ENCODE data around the gene EPAS1. TPM values are rescaled to one million over a fixed set of nuclear protein-coding genes. Genes with fewer than 3 reads are reported as not detected.

Gene EPAS1
- total RNA-seq, 1 experiment from 2014 or later, result 55.9 TPM

DNA sequence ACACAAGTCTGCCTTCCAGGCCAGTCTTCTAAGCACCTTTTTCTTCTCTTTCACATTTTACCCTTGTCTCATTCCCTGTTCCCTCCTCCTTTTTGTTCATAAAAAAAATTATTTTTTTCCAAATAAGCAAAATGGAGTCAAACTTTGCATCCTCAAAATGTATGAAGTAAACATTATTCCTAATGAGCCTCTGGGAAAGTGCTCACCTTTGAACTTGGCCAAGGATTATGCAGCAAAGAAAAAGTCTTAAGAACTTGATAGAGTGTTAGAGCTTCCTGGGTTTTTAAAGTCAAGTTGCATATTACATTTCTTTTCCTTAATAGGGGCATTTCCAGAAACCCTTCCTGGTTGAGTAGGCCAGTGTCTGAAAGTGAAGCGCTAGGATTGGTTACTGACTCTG lies 31.6 kb downstream of the EPAS1 start:
- ChIA-PET CTCF (no interaction called here), RAD21 (ENCODE audit: low non-redundant PET in 1 of 2, low total read pairs in 2 of 2, uncharacterized antibody in 2 of 2, unreplicated experiment in 2 of 2) (no interaction called here), POLR2A (no interaction called here)
- no peak for ATAC-seq
- no peaks in the 10 kb centered on the region for H3K27me3 ChIP-seq (ENCODE audit: insufficient read depth, low read length)
- no TSS peak for BruUV-seq (replicated peaks)
- no peak overlapping the region for H3K27ac ChIP-seq (ENCODE audit: low read depth, low read length)
- H3K4me1 ChIP-seq (ENCODE audit: control insufficient read depth in 1 of 2, insufficient read depth in 2 of 2, low read length in 2 of 2), result peaks cover 0 to 17% of the 10 kb centered on the region in 2 experiments; a peak in 1 of 4 replicates
- no peaks in the 10 kb centered on the region for H4K20me1 ChIP-seq (ENCODE audit: insufficient read depth)
- intact Hi-C loops (cut with micrococcal nuclease), result no loop called here
- no peaks in the 10 kb centered on the region for H3K9me2 ChIP-seq (ENCODE audit: insufficient read depth)
- no peak for DNase-seq (ENCODE audit: low read depth, low spot score)
- no peak overlapping the region for H3K4me3 ChIP-seq (replicated peaks in 1 of 2; ENCODE audit: low read depth in 1 of 2, low read length in 2 of 2)
- H3K36me3 ChIP-seq (ENCODE audit: control insufficient read depth in 1 of 2, insufficient read depth in 2 of 2, low read length in 2 of 2), result no peaks in the 10 kb centered on the region
- TF ChIP-seq SIN3A (IDR thresholded peaks at IDR 0.05; ENCODE audit: low read depth) (no peak), ELF1 (IDR thresholded peaks at IDR 0.05; ENCODE audit: borderline replicate concordance, low read depth) (no peak), RAD21 (IDR thresholded peaks at IDR 0.05; ENCODE audit: low read depth) (no peak), ZNF274 (IDR thresholded peaks at IDR 0.05; ENCODE audit: low read depth, low read length) (no peak), POLR2AphosphoS5 (IDR thresholded peaks at IDR 0.05; ENCODE audit: low read depth, low read length) (no peak), CBX3 (IDR thresholded peaks at IDR 0.05; ENCODE audit: low read depth) (no peak), FOSL1 (IDR thresholded peaks at IDR 0.05; ENCODE audit: low read depth) (no peak)
- TF ChIP-seq, protein P1, sequence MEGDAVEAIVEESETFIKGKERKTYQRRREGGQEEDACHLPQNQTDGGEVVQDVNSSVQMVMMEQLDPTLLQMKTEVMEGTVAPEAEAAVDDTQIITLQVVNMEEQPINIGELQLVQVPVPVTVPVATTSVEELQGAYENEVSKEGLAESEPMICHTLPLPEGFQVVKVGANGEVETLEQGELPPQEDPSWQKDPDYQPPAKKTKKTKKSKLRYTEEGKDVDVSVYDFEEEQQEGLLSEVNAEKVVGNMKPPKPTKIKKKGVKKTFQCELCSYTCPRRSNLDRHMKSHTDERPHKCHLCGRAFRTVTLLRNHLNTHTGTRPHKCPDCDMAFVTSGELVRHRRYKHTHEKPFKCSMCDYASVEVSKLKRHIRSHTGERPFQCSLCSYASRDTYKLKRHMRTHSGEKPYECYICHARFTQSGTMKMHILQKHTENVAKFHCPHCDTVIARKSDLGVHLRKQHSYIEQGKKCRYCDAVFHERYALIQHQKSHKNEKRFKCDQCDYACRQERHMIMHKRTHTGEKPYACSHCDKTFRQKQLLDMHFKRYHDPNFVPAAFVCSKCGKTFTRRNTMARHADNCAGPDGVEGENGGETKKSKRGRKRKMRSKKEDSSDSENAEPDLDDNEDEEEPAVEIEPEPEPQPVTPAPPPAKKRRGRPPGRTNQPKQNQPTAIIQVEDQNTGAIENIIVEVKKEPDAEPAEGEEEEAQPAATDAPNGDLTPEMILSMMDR (IDR thresholded peaks at IDR 0.05 in 2 of 3, conservative IDR thresholded peaks at IDR 0.05 in 1 of 3; ENCODE audit: borderline replicate concordance in 1 of 3, insufficient read depth in 1 of 3, low read depth in 2 of 3, low read length in 2 of 3), result no peak
- H3K4me2 ChIP-seq (ENCODE audit: low read length), result no peak overlapping the region
- H2AFZ ChIP-seq (ENCODE audit: low read depth, low read length, poor library complexity, severe bottlenecking), result no peak overlapping the region
- H3K79me2 ChIP-seq (ENCODE audit: insufficient read depth, low read length), result no peaks in the 10 kb centered on the region; the same call in 1 of the 2 replicates
- no peak overlapping the region for H3K9ac ChIP-seq (ENCODE audit: low read length)
- H3K9me3 ChIP-seq (ENCODE audit: control insufficient read depth in 1 of 2, insufficient read depth in 1 of 2, low read depth in 1 of 2, low read length in 2 of 2), result no peaks in the 10 kb centered on the region

- H2AFZ ChIP-seq (ENCODE audit: low read depth, low read length, poor library complexity, severe bottlenecking), result no peak overlapping the region
- H3K9me3 ChIP-seq (ENCODE audit: control insufficient read depth in 1 of 2, insufficient read depth in 1 of 2, low read depth in 1 of 2, low read length in 2 of 2), result no peaks in the 10 kb centered on the region
- intact Hi-C loops (cut with micrococcal nuclease), result no loop called here
- H3K27ac ChIP-seq (ENCODE audit: low read depth, low read length), result no peak overlapping the region
- H3K4me3 ChIP-seq (replicated peaks in 1 of 2; ENCODE audit: low read depth in 1 of 2, low read length in 2 of 2), result no peak overlapping the region
- RAD21 ChIA-PET (ENCODE audit: low non-redundant PET in 1 of 2, low total read pairs in 2 of 2, uncharacterized antibody in 2 of 2, unreplicated experiment in 2 of 2), result no interaction called here
- no peaks in the 10 kb centered on the region; the same call in 1 of the 2 replicates for H3K79me2 ChIP-seq (ENCODE audit: insufficient read depth, low read length)
- H3K36me3 ChIP-seq (ENCODE audit: control insufficient read depth in 1 of 2, insufficient read depth in 2 of 2, low read length in 2 of 2), result no peaks in the 10 kb centered on the region
- H4K20me1 ChIP-seq (ENCODE audit: insufficient read depth), result no peaks in the 10 kb centered on the region
- H3K27me3 ChIP-seq (ENCODE audit: insufficient read depth, low read length), result no peaks in the 10 kb centered on the region
- ATAC-seq (no peak), DNase-seq (ENCODE audit: low read depth, low spot score) (no peak)
- no peak overlapping the region for H3K9ac ChIP-seq (ENCODE audit: low read length)
- POLR2A ChIA-PET, result interaction anchor here (1.0 kb wide), 1 partner anchor 10 kb away, joined by 4 read pairs; no protein-coding TSS in a partner anchor
- no peaks in the 10 kb centered on the region for H3K9me2 ChIP-seq (ENCODE audit: insufficient read depth)
- peaks cover 0 to 19% of the 10 kb centered on the region in 2 experiments; a peak in 1 of 4 replicates for H3K4me1 ChIP-seq (ENCODE audit: control insufficient read depth in 1 of 2, insufficient read depth in 2 of 2, low read length in 2 of 2)
- no peak overlapping the region for H3K4me2 ChIP-seq (ENCODE audit: low read length)
- BruUV-seq (replicated peaks), result no TSS peak
- CTCF ChIA-PET, result no interaction called here
- TF ChIP-seq, protein P2, sequence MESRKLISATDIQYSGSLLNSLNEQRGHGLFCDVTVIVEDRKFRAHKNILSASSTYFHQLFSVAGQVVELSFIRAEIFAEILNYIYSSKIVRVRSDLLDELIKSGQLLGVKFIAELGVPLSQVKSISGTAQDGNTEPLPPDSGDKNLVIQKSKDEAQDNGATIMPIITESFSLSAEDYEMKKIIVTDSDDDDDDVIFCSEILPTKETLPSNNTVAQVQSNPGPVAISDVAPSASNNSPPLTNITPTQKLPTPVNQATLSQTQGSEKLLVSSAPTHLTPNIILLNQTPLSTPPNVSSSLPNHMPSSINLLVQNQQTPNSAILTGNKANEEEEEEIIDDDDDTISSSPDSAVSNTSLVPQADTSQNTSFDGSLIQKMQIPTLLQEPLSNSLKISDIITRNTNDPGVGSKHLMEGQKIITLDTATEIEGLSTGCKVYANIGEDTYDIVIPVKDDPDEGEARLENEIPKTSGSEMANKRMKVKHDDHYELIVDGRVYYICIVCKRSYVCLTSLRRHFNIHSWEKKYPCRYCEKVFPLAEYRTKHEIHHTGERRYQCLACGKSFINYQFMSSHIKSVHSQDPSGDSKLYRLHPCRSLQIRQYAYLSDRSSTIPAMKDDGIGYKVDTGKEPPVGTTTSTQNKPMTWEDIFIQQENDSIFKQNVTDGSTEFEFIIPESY (IDR thresholded peaks at IDR 0.05; ENCODE audit: extremely low read depth, insufficient replicate concordance, low read length), result no peak
- TF ChIP-seq RAD21 (IDR thresholded peaks at IDR 0.05; ENCODE audit: low read depth), result no peak
- TF ChIP-seq MAX (IDR thresholded peaks at IDR 0.05), result no peak
- TF ChIP-seq TCF7L2 (IDR thresholded peaks at IDR 0.05; ENCODE audit: borderline replicate concordance, extremely low read depth, insufficient read depth, insufficient read length), result no peak
- TF ChIP-seq POLR2A (IDR thresholded peaks at IDR 0.05; ENCODE audit: borderline replicate concordance, extremely low read depth, insufficient read depth, insufficient read length), result no peak
- no peak for TF ChIP-seq ZNF274 (IDR thresholded peaks at IDR 0.05; ENCODE audit: low read depth, low read length)
- TF ChIP-seq SIN3A (IDR thresholded peaks at IDR 0.05; ENCODE audit: low read depth), result no peak
- no peak for TF ChIP-seq JUND (IDR thresholded peaks at IDR 0.05)
- TF ChIP-seq ZFX (IDR thresholded peaks at IDR 0.05), result no peak
- no peak for TF ChIP-seq EZH2phosphoT487 (IDR thresholded peaks at IDR 0.05; ENCODE audit: borderline replicate concordance)
- TF ChIP-seq SP1 (IDR thresholded peaks at IDR 0.05; ENCODE audit: low read depth), result no peak
- TF ChIP-seq ELF1 (IDR thresholded peaks at IDR 0.05; ENCODE audit: borderline replicate concordance, low read depth), result no peak
- TF ChIP-seq SRF (IDR thresholded peaks at IDR 0.05; ENCODE audit: low read depth), result no peak
Observed at GRCh38 chr2:46329340-46329739, 32.1 kb downstream of the EPAS1 start.

Data from HCT116 (cell line).